ENCODE results near the gene ACSL6. TPM values are rescaled to one million over a fixed set of nuclear protein-coding genes. Genes with fewer than 3 reads are reported as not detected.

The ACSL6 gene
- total RNA-seq, 1 experiment from 2014 or later = 4.8 TPM

GRCh38 chr5:131979816-131980215 lies 31.6 kb downstream of the ACSL6 start:
- CTCF ChIA-PET = no interaction called here

GRCh38 chr5:131977212-131977604 lies 34.2 kb downstream of the ACSL6 start:
- H3K9me3 Mint-ChIP-seq = no peaks in the 10 kb centered on the region
- DNase-seq (ENCODE audit: low spot score) (no peak), ATAC-seq (no peak)
- ChIA-PET CTCF (no interaction called here), POLR2A (no interaction called here)
- no peak overlapping the region for H3K4me3 Mint-ChIP-seq
- peaks cover 15% of the 10 kb centered on the region for H3K4me1 Mint-ChIP-seq
- no peak overlapping the region for H3K27ac Mint-ChIP-seq
- H3K27me3 Mint-ChIP-seq (ENCODE audit: low read depth) = no peaks in the 10 kb centered on the region; the same call in 1 of the 2 replicates
- TF ChIP-seq CTCF (IDR thresholded peaks at IDR 0.05) (no peak), ZSCAN18 (CRISPR knock-in tag; IDR thresholded peaks at IDR 0.05) (no peak), CREB1 (CRISPR knock-in tag; IDR thresholded peaks at IDR 0.05) (no peak), ESRRA (CRISPR knock-in tag; IDR thresholded peaks at IDR 0.05; ENCODE audit: borderline replicate concordance) (no peak), ZNF416 (CRISPR knock-in tag; IDR thresholded peaks at IDR 0.05) (no peak), ZBTB43 (CRISPR knock-in tag; IDR thresholded peaks at IDR 0.05) (no peak), NFE2L1 (CRISPR knock-in tag; IDR thresholded peaks at IDR 0.05) (no peak), TEAD4 (CRISPR knock-in tag; IDR thresholded peaks at IDR 0.05) (no peak), USF2 (CRISPR knock-in tag; IDR thresholded peaks at IDR 0.05) (no peak), CREM (CRISPR knock-in tag; IDR thresholded peaks at IDR 0.05) (no peak), NFYB (CRISPR knock-in tag; conservative IDR thresholded peaks at IDR 0.05; ENCODE audit: low read depth) (no peak)
- H3K36me3 Mint-ChIP-seq = no peaks in the 10 kb centered on the region

More at GRCh38 chr5:131979816-131980215, 31.6 kb downstream of the ACSL6 start:
- Mint-ChIP-seq H3K9me3 (no peaks in the 10 kb centered on the region), H3K4me3 (no peak overlapping the region), H3K4me1 (peaks cover 11% of the 10 kb centered on the region), H3K27ac (no peak overlapping the region), H3K36me3 (no peaks in the 10 kb centered on the region), H3K27me3 (ENCODE audit: low read depth) (no peaks in the 10 kb centered on the region; the same call in 1 of the 2 replicates)
- DNase-seq (ENCODE audit: low spot score) (no peak), ATAC-seq (no peak)
- POLR2A ChIA-PET = no interaction called here
- TF ChIP-seq TCF7 (CRISPR knock-in tag; IDR thresholded peaks at IDR 0.05; ENCODE audit: low read depth) (no peak), SP1 (CRISPR knock-in tag; conservative IDR thresholded peaks at IDR 0.05) (no peak), CTCF (IDR thresholded peaks at IDR 0.05) (no peak), ZNF512 (CRISPR knock-in tag; IDR thresholded peaks at IDR 0.05; ENCODE audit: borderline replicate concordance) (no peak), STAT6 (CRISPR knock-in tag; conservative IDR thresholded peaks at IDR 0.05; ENCODE audit: low read depth) (no peak), NFATC4 (CRISPR knock-in tag; IDR thresholded peaks at IDR 0.05) (no peak), ZNF121 (CRISPR knock-in tag; IDR thresholded peaks at IDR 0.05) (no peak)
